A673 (cell line): ENCODE measurements around the gene INPP1. TPM values are rescaled to one million over a fixed set of nuclear protein-coding genes. Genes with fewer than 3 reads are reported as not detected.

Source experiments
- BruUV-seq: library from RNA; stranded (reverse); fragments of 400-500 nt; replicated peaks from 2 replicates; lab custom pipeline; 2021; lab: Mats Ljungman, UMichigan
- CTCF ChIA-PET: fragments of 300-600 bp; sonication (Branson Sonifier 250); formaldehyde crosslinking; loops from one replicate; lab custom pipeline; 2022; ENCODE audit warnings: antibody characterized with exemption; lab: Charles Lee
- POLR2A ChIA-PET: fragments of 300-600 bp; sonication (Branson Sonifier 250); formaldehyde crosslinking; loops from one replicate; lab custom pipeline; 2022; ENCODE audit warnings: antibody characterized with exemption; ENCODE audit not compliant: low non-redundant PET; lab: Charles Lee
- DNase-seq: peaks from one replicate; pipeline ENCODE4 v3.0.0-alpha.2; 2015; ENCODE audit warnings: low spot score
- H3K27ac ChIP-seq: fragments of 200-600 bp; sonication (generic); 2 replicates; pipeline ENCODE4 v1.5.1; 2016; ENCODE audit warnings: mixed run types, low read depth, mild to moderate bottlenecking, mixed read lengths, antibody characterized with exemption, low read length; ENCODE audit not compliant: poor library complexity, severe bottlenecking
- H3K27me3 ChIP-seq: fragments of 200-600 bp; sonication (generic); replicated peaks from 2 replicates; pipeline ENCODE4 v1.6.1; 2017; ENCODE audit warnings: mixed run types, low read depth, mild to moderate bottlenecking, mixed read lengths, antibody characterized with exemption, low read length; ENCODE audit not compliant: insufficient read depth, poor library complexity
- H3K36me3 ChIP-seq: fragments of 200-600 bp; sonication (generic); 2 replicates; pipeline ENCODE4 v1.6.1; 2016; ENCODE audit warnings: mixed run types, mild to moderate bottlenecking, mixed read lengths, antibody characterized with exemption, low read length; ENCODE audit not compliant: insufficient read depth, poor library complexity, severe bottlenecking
- H3K4me1 ChIP-seq: fragments of 200-600 bp; sonication (generic); 2 replicates; pipeline ENCODE4 v1.6.1; 2017; ENCODE audit warnings: mixed run types, mild to moderate bottlenecking, mixed read lengths, antibody characterized with exemption, low read length; ENCODE audit not compliant: insufficient read depth, poor library complexity, severe bottlenecking
- H3K4me3 ChIP-seq: fragments of 200-600 bp; sonication (generic); 2 replicates; pipeline ENCODE4 v1.5.1; 2016; ENCODE audit warnings: low read depth, mixed run types, mild to moderate bottlenecking, mixed read lengths, low read length; ENCODE audit not compliant: poor library complexity, severe bottlenecking
- H3K9me3 ChIP-seq: fragments of 200-600 bp; sonication (generic); 2 replicates; pipeline ENCODE4 v1.6.1; 2016; ENCODE audit warnings: mixed run types, low read depth, mild to moderate bottlenecking, mixed read lengths, antibody characterized with exemption, low read length; ENCODE audit not compliant: poor library complexity, severe bottlenecking
- CTCF ChIP-seq: fragments of 300-800, 200-600 bp; sonication (generic); conservative IDR thresholded peaks from 2 replicates; pipeline ENCODE4 v1.5.1; 2017; ENCODE audit warnings: low read depth, mild to moderate bottlenecking, antibody characterized with exemption, low read length, moderate library complexity, mixed read lengths
- EZH2 ChIP-seq: fragments of 200-600 bp; sonication (generic); IDR thresholded peaks from 2 replicates; pipeline ENCODE4 v1.6.1; 2017; ENCODE audit warnings: borderline replicate concordance, low read depth, mild to moderate bottlenecking, mixed read lengths, antibody characterized with exemption, low read length; ENCODE audit not compliant: poor library complexity, severe bottlenecking
- intact Hi-C: fragments of 100-400 bp; cut with micrococcal nuclease; formaldehyde crosslinking; loops from one replicate; pipeline ENCODE4 v1.10.0; 2022; ENCODE audit not compliant: unreplicated experiment
- total RNA-seq: library from RNA; stranded (reverse); gene quantifications from 2 replicates; pipeline ENCODE4 v1.2.3, GENCODE V29; 2021

The INPP1 gene
- total RNA-seq, 1 experiment from 2014 or later = 3.9 TPM

DNA sequence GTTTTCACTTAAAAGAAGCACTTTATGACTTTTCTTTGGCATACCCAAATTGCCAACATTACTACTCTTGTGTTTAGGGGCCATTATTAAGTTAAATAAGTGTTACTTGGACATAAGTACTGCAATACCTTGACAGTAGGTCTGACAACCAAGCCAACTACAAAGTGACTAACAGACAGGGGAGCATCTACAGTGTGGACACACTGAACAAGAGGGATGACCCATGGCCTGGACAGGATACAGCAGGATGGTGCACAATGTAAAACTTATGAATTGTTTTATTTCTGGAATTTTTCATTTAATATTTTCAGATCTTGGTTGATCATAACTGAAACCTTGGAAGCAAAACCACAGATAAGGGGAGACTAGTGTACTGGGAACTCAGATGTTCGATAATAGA, 4.0 kb upstream of the INPP1 start:
- intact Hi-C loops = loop anchor here (10.0 kb wide), 1 partner anchor 175 kb away; no protein-coding TSS in a partner anchor
- DNase-seq = no peak
- Histone ChIP-seq H3K4me3 (no peak overlapping the region), H3K36me3 (no peaks in the 10 kb centered on the region), H3K4me1 (no peaks in the 10 kb centered on the region), H3K27ac (no peak overlapping the region), H3K27me3 (no peaks in the 10 kb centered on the region), H3K9me3 (no peaks in the 10 kb centered on the region)
- ChIA-PET CTCF (interaction anchor here (0.6 to 1.8 kb wide), 2 partner anchors 20 kb away, joined by 5 read pairs; partner anchors contain the start of gene HIBCH), POLR2A (no interaction called here)
- no peak for TF ChIP-seq CTCF
- TF ChIP-seq EZH2 = no peak
- BruUV-seq = no TSS peak

DNA sequence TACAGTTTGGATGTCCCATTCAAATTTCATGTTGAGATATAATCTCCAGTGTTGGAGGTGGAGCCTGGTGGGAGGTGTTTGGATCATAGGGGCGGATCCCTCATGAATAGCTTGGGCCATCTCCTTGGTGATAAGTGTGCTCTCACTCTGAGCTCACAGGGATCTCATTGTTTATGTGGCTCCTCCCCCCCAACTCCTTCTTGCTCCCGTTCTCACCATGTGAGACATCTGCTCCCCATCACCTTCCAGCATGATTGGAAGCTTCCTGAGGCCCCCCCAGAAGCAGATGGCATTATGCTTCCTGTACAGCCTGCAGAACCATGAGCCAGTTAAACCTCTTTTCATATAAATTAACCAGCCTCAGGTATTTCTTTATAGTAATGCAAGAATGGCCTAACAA, 3.0 kb upstream of the INPP1 start:
- no TSS peak for BruUV-seq
- no peaks in the 10 kb centered on the region for H3K36me3 ChIP-seq
- no peaks in the 10 kb centered on the region for H3K27me3 ChIP-seq
- no peaks in the 10 kb centered on the region for H3K9me3 ChIP-seq
- no peak for TF ChIP-seq CTCF
- no peak for TF ChIP-seq EZH2
- CTCF ChIA-PET = no interaction called here
- H3K27ac ChIP-seq = no peak overlapping the region
- DNase-seq = peak; percentile 68
- H3K4me1 ChIP-seq = no peaks in the 10 kb centered on the region
- intact Hi-C loops = no loop called here
- H3K4me3 ChIP-seq = no peak overlapping the region
- POLR2A ChIA-PET = interaction anchor here (0.7 kb wide), 1 partner anchor 12 kb away, joined by 3 read pairs; no protein-coding TSS in a partner anchor

- CTCF ChIA-PET = no interaction called here
Observed at GRCh38 chr2:190342611-190343010, 778 bp upstream of the INPP1 start.

More at GRCh38 chr2:190342611-190343010, 778 bp upstream of the INPP1 start:
- intact Hi-C loops = no loop called here
- Histone ChIP-seq H3K4me3 (no peak overlapping the region), H3K36me3 (no peaks in the 10 kb centered on the region), H3K27me3 (no peaks in the 10 kb centered on the region), H3K9me3 (no peaks in the 10 kb centered on the region), H3K4me1 (no peaks in the 10 kb centered on the region), H3K27ac (no peak overlapping the region)
- BruUV-seq = no TSS peak
- no peak for DNase-seq
- POLR2A ChIA-PET = no interaction called here
- TF ChIP-seq EZH2 (no peak), CTCF (no peak)
